Measurements from ENCODE around the gene CTDSPL. TPM values are rescaled to one million over a fixed set of nuclear protein-coding genes. Genes with fewer than 3 reads are reported as not detected.

Gene CTDSPL
- total RNA-seq, 1 experiment from 2014 or later: 26.3 TPM

DNA sequence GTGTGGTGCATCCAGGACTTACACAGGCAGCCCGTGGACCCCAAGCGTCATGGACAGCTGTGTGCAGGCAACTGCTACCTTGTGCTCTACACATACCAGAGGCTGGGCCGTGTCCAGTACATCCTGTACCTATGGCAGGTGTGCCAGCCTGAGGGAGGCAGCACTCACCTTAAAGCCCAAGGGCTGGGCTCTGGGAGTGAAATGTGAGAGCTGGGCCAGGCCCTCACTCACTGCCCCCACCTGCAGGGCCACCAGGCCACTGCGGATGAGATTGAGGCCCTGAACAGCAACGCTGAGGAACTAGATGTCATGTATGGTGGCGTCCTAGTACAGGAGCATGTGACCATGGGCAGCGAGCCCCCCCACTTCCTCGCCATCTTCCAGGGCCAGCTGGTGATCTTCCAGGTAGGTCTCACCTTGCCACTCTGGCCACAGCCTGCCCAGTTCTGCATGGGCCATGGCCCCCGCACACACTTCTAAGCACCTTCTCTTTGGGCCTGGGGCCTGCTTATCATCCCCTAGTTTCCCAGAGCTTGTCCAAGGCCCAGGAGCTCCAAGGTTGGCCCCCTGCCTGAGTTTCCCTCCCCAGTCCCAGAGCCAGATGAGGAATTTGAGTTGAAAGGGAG is 139.9 kb downstream of the CTDSPL start:
- DNase-seq (ENCODE audit: low read depth): no peak

DNA sequence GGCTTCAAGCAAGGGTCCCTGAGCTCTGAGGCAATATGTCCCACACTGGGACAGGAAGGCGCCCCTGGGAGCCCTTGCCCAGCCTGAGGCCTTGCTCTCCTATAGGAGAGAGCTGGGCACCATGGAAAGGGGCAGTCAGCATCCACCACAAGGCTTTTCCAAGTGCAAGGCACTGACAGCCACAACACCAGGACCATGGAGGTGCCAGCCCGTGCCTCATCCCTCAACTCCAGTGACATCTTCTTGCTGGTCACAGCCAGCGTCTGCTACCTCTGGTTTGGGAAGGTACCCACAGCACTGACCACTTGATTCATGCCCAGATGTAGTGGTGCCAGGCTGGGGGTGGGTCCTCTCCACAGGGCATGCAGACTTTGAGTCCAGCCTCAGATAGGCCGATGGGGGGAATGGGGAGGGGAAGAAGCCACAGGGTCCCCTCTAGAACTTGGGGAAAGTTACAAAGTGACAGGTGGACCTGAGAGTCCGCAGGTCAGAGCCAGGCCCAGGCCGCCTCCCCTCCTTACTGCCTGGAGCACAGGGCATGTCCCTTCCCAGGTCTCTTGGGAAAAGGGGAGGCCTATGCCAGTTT is 140.7 kb downstream of the CTDSPL start:
- DNase-seq (ENCODE audit: low read depth): no peak

DNA sequence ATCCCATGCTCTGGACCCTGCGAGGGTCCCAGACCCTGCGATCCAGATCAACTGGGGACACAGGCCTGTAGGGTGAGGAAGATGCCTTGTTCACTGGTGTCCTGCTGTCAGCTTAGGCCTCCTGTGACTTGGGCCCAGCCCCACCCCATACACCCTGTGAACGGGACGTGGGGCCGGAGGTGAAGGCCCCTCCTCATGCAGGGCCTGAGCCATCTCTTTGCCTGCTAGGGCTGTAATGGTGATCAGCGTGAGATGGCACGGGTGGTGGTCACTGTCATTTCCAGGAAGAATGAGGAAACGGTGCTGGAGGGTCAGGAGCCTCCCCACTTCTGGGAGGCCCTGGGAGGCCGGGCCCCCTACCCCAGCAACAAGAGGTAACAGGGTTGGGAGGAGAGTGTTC is 141.3 kb downstream of the CTDSPL start:
- DNase-seq (ENCODE audit: low read depth): no peak

DNA sequence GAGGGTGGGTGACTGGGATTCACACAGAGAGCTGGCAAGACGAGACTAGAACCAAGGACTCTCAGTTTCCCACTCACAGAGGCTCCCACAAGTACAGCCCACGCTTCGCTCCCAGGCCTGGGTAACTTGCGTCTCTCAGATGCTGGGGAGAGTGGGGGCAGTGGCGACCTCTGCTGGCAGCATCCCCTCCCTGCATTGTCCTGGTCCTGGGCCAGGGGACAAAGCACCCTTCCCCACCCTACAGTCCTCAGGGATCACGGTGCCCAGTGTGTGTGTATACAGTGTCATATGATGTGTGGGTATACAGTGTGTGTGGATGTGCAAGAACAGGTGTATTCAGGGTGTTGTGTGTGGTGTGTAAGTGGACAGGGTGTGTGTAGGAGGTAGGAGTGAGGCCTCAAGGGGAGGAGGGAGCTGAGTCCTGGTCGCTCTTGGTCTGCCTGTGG is 141.7 kb downstream of the CTDSPL start:
- peak; percentile 18 for DNase-seq (ENCODE audit: low read depth)

DNA sequence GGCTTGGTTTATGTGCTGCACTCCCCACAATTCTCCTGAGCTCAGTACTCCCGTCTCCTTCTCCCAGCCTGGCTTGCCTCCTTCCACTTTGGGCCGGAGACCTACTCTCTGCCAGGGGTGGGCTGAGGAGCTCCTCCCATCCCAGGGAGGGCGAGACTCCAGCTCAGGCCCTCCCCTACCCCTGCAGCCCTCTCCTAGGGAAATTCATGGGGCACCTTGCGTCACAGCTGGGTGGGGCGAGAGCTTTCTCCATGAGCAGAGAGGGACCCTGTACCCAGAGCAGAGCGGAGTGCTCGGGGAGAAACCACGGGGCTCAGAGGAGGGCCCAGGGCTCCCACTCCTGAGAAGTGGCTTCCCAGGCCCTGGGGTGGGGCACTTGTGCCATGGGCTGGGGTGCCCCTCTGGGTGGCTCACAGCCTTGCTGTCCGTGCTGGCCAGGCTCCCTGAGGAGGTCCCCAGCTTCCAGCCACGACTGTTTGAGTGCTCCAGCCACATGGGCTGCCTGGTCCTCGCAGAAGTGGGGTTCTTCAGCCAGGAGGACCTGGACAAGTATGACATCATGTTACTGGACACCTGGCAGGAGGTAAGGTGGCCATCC is 142.2 kb downstream of the CTDSPL start:
- no peak for DNase-seq (ENCODE audit: low read depth)

DNA sequence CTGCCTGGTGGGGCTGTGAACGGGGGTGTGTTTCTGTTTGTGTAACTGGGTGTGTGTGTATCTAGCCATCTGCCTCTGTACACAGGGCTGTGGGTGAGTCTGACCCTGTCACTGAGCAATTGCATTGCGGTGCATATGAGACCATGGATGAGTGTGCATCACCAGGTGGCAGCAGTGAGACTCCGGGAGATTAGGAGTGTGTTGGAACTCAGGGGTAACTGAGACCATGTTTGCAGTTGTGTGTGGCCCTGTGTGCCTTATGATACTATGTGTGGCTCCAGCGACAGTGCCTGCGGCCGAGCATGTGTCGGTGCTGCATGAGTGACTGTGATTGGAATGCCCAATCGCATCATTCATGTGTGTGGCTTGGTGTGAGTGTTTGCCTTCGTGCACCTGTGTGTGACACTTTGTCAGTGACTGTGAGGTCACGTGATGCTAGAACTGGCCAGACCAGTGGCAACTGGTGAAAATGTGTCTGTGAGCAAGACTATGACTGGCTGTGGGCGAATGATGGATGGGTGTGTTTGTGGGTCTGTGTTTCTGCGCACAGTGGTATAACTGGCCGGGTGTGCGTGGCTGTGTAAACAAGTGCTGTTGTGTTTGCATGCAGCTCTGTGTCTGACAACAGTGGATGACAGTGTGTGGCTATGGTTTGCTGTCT is 142.9 kb downstream of the CTDSPL start:
- peak; percentile 62 for DNase-seq (ENCODE audit: low read depth)

DNA sequence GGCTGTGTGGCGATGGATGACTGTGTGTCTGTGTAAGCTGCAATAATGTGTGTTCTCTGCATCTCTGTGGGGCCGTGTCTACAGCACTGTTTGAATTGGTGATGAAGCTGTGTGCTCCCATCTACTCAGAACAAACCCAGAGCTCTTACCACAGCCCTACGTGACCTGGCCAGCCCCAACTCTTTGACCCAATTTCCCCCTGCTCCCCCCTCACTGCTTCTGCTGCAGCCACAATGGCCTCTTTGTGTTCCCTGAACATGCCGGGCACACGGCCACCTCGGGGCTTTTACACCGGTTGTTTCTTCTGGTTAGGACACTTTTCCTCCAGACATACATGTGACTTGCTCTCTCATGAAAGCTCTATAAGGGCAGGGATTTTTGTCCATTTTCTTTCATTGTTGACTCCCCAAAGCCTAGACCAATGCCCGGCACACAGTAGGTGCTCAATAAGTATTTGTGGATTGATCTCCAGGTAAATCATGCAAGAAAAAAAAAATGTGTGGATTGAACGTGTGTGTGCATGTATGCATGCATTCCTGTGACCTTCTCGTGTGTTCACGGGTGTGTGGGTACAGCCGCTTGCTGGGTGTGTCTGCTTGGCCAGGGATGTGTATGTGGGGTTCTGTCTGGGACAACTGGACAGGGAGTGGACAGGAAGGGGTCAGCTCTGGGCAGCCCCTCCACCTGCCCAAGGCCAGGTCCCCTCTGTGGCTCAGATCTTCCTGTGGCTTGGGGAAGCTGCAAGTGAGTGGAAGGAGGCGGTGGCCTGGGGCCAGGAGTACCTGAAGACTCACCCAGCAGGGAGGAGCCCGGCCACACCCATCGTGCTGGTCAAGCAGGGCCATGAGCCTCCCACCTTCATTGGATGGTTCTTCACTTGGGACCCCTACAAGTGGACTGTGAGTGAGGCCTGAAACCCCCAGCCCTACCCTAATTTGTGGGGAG is 143.7 kb downstream of the CTDSPL start:
- DNase-seq (ENCODE audit: low read depth): peak; percentile 30

DNA sequence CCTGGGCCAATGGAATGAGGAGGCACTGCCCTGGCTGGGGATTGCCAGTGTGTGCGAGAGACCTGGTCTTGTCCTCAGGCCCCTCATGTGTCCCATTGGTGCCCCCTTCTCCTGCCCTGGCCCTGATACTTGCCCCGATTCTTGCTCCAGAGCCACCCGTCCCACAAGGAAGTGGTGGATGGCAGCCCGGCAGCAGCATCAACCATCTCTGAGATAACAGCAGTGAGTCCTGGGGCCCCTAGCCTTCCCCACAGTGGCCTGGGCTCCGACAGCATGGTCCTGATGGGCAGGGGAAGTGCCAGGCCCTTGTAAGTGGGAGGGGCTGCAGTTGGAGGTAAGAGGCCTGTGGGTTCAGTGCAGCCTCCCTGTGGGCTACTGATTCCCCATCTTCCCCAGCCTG is 144.4 kb downstream of the CTDSPL start:
- no peak for DNase-seq (ENCODE audit: low read depth)

DNA sequence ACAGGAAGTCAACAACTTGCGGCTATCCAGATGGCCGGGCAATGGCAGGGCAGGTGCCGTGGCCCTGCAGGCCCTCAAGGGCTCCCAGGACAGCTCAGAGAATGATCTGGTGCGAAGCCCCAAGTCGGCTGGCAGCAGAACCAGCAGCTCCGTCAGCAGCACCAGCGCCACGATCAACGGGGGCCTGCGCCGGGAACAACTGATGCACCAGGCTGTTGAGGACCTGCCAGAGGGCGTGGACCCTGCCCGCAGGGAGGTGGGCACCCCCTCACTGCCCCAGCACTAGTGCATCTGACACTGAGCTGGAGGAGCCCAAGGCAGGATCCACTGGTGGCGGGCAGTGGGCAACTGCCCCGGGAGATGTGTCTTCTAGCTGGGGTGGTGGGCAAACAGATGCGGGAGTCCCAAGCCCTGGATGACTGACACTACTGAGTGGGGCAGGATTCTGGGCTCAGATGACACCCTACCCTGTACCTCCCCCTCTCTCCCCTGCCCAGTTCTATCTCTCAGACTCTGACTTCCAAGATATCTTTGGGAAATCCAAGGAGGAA is 144.8 kb downstream of the CTDSPL start:
- no peak for DNase-seq (ENCODE audit: low read depth)

DNA sequence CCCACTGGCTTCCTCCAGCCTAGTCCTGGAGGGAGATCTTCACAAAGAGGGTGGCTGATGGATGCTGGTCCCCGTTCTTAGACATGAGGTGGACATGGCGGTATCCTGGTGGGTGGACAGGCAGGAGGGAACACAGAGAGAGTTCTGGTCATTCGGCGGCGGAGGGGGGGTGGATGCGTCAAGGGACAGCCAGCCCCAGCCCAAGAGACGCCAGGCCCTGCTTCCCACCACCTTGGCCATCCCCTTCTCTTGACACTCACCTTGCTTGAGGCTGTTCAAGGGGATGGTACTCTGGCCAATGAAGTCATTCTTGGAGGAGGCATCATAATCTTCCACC is 146.0 kb downstream of the CTDSPL start:
- no peak for DNase-seq (ENCODE audit: low read depth)

DNA sequence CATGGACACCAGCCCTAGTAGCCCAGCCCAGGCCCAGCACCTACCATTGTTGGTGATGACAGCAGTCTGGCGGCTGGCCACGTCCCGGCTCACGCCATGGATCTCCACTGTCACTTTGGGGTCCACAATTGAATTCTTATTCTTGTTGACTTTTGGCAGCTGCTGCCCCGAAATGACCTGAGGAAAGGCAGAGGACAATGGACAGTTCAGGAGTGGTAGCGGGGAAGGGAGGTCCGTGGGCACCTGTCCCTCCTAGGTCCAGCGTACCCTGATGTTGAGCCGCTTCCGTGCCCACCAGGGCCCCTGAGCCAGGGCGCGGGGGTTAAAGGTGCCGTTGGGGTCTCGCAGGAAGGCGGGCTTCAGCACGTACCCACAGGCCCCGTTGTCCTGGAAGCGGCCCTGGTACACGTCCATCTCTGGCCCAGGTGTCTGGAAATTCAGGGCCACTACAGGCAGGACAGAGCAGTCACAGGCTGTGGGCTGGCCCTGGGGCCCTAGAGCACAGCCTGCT is 146.6 kb downstream of the CTDSPL start:
- no peak for DNase-seq (ENCODE audit: low read depth)

DNA sequence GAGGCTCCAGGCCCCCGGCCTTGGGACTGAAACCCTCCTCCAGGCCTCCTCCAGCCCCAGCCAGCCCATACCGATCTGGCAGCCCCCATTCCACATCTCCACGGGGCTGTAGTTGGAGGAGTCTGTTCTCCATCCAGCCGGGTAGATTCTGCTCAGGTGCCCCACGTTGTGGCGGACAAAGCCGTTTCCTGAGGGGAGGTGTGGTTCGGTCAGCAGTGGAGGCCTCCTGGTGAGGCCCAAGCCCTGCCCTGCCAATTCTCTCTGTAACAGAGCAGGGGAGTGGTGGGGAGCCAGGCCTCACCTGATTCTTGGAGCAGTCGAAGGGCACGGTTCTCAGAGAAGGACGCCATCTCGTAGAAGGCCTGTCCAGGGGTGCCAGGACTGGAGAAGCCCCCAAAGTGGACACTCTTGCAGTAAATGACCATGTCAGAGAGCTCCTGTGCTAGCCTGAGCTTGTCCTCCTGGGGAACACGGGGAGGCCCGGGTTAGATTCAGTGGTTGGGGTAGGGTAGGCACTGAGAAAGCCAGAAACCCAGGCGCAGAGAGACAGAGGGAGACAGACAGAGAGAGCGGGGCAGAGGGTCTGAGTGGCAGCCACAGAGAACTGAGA is 147.4 kb downstream of the CTDSPL start:
- DNase-seq (ENCODE audit: low read depth): no peak

DNA sequence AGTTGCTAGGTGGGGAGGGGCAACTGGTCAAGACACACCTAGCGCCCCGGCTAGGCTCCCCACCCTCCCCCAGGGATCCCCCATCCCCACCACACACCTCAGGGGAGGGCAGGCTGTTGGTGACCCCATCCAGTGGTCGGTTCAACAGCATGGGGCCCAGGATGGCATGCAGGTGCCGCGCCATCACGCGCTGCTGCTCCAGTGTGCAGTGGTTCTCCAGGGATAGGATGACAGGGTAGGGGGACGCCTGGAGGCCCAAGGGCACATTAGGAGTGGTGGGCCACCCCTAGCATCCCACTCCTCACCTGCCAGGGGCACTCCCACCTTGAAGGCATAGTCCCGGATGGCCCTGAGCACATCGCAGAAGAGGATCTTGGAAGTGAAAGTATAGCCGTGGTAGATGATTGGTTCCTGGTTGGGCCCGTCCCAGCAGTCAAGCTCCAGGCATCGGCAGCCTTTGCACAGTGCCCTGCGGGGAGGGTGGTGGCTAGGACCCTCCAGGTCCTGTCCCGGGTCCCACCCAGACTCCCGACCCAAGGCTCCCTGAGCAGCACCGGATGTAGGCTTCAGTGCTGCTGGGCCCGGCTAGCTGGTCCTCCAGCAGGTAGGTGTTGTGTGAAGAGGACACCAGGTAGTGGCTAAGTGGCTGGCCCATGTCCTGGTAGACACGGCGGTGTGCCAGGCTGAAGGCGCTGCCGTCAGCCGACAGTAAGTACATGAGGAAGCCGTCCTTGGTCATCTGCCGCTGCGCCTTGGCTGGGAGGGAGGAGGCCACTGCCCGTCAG is 148.3 kb downstream of the CTDSPL start:
- DNase-seq (ENCODE audit: low read depth): no peak

DNA sequence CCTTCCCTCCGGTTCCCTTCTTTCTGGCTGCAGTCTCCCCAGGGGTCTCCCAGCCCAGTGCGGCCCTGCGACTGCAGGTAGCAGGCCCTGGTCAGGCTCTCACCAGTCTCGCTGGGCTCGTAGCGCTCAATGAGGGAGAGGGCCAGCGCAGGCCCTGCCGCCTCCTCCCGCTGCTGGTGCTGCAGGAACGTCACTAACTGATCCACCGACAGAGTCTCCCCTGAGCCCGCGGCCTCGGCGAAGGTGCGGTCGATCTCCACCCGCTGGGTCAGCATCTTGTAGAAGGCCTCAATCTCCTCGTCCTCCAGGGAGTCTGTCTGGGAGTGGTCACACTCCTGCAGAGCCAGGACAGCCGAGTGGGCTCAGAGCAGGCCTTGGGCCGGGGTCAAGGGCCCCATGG is 149.4 kb downstream of the CTDSPL start:
- DNase-seq (ENCODE audit: low read depth): no peak

DNA sequence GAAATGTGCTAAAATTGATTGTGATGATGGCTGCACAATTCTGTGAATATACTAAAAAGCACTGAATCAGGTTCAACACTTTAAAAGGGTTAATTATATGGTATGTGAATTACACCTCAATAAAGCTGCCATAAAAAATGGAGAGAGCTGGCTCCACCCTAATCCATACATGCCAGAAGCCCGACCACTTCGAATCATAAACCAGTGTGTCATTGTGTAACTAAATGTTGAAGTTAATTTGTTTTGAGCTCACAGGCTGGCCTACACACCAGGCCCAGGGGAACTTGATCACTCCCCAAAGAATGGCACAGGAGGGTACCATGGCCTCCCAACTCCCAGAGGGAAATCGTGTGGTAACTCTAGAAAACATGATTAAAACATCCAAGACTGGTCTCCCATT is 153.8 kb downstream of the CTDSPL start:
- DNase-seq (ENCODE audit: low read depth): no peak

DNA sequence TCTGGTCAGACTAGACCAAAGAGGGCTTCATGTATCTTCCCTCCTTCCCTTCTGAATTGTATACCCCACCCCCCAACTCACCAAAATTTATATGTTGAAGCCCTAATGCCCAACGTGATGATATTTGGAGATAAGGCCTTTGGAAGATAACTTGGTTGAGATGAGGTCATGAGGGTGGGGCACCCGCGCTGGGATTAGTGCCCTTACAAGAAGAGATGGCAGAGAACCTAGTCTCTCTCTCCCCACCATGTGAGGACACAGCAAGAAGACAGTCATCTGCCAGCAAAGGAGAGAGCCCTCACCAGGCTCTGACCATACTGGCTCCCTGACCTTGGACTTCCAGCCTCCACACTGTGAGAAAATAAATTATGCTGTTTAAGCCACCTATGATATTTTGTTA is 154.3 kb downstream of the CTDSPL start:
- DNase-seq (ENCODE audit: low read depth): no peak

DNA sequence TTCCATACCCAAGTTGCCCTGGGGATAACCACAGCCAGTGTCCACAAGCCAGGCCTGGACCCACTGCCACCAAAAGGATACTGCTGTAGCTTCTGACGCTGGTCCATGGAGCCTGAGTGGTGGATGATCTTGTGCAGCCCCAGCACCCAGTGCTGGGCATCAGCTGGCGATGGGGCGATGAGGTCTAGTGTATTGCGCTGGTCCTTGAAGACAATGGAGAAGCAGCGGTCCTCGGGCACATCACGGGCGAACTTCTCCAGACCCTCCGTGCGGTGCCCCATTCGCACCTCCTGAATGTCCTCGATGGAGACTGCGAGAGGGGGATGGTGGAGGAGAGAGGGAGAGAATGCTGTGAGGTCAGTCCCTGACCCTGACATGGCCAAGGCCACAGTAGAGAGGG is 154.7 kb downstream of the CTDSPL start:
- DNase-seq (ENCODE audit: low read depth): no peak

DNA sequence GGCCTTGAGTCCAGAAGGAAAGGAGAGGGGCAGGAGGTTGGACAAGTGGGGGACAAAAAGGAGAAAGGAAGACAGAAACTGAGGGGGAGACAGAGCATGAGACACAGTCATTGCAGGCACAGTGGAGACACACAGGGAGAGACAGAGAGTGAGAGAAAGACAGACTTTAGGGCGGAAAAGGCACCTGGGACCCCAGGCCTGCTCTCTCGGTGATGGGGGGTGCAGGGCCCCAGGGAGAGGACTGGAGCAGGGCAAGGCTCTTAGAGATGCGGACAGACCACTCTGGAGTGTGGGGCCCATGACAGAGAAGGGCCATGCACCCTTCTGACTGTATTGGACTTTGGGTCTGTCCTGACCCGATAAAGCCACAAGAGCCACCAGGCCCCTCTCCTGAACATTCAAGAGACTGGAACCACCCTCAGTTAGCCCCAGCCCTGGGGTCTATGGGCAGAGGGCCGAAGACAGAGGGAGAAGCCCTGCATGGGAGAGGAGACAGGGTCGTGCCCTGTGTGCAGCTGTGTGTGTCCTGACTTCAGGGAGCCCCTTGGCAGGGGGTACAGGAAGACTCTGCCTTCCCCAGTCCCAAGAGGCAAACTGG is 155.3 kb downstream of the CTDSPL start:
- DNase-seq (ENCODE audit: low read depth): no peak

DNA sequence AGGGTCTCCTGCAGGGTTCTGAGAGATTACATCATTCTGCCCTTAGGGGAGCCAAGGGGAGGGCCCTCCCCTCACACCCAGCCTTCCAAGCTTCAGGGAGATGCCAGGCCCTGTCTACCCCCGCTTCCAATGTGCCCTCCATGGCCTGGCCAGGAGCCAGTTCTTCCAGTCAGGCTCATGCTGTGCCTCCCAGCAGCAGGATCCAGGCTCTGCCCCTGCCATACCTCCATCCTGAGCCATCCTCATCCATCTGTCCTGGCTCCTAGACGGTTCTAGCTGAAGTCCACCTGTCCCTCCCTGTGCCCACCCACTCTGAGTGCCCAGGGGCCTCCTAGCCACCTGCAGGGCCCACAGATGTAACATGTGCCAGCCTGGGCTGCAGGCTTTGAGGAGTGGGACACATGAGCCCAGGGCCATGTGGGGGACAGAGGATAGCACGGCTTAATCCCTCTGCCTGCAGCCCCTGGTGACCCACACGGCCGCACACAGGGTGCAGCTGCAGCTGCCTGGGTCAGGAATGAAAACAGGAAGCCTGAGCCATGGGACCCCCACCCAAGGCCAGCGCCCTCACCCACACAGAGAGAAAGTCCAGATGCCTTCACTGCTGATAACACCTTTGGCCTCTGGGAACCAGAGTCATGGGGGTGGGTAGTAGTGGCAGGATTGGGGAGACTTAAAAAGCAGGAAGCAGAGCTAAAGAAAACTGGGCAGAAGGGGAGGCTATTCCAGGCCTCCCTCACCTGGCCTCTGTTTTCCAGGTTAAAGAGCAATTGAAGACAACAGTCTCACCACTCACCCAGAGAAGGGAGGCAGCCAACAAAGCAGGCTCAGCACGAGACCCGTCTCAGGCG is 156.0 kb downstream of the CTDSPL start:
- DNase-seq (ENCODE audit: low read depth): no peak
